ENCODE measurements around the gene KCNK5.

DNA sequence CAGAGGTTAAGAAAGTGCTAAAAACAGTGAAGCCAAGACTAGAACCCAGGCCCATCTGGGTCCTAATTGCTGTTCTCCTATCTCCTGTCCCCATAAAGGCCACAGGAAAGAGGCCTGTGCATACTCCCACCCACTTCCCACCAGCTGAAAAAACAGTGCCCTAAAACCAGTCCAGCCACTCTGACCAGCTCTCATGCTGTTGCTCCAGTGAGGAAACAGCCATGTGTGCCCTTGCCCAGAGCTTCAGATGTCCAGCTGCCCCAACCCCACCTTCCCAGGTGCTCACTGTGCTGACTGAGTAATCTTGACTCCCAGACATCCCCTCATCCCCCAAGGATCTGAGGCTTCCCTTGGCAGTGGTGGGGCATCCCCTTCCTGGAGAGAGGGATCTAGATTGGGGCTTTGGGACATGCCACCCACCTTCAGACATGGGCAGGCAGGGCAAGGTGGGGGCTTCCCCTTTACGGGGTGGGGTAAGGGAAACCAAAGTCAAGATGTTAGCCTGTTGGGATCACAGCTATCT, 28.7 kb downstream of the KCNK5 start:
- TF ChIP-seq POLR2A (IDR thresholded peaks at IDR 0.05), result no peak
- TF ChIP-seq, protein P1, sequence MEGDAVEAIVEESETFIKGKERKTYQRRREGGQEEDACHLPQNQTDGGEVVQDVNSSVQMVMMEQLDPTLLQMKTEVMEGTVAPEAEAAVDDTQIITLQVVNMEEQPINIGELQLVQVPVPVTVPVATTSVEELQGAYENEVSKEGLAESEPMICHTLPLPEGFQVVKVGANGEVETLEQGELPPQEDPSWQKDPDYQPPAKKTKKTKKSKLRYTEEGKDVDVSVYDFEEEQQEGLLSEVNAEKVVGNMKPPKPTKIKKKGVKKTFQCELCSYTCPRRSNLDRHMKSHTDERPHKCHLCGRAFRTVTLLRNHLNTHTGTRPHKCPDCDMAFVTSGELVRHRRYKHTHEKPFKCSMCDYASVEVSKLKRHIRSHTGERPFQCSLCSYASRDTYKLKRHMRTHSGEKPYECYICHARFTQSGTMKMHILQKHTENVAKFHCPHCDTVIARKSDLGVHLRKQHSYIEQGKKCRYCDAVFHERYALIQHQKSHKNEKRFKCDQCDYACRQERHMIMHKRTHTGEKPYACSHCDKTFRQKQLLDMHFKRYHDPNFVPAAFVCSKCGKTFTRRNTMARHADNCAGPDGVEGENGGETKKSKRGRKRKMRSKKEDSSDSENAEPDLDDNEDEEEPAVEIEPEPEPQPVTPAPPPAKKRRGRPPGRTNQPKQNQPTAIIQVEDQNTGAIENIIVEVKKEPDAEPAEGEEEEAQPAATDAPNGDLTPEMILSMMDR (IDR thresholded peaks at IDR 0.05), result no peak
